Stomach (tissue), 9 donors: ENCODE measurements around the gene PANK4. TPM values are rescaled to one million over a fixed set of nuclear protein-coding genes. Genes with fewer than 3 reads are reported as not detected.

ENCODE experiments used
- DNase-seq, 2 donors: peaks; one replicate each; pipeline versions ENCODE4 v3.0.0 to v3.0.0-alpha.2; 2013 to 2019
- H3K27ac ChIP-seq, 5 donors: fragments of 200-600 bp in 4 of 5; sonication (generic) in 4 of 5; one replicate each; pipeline ENCODE4 v1.5.1; 2013 to 2019; ENCODE audit warnings: mild to moderate bottlenecking in 1 of 5, moderate library complexity in 1 of 5
- H3K27me3 ChIP-seq, 3 donors: fragments of 200-600 bp; sonication (generic); one replicate each; pipeline ENCODE4 v1.5.1; 2017 to 2019; ENCODE audit warnings: mixed run types in 1 of 3
- H3K36me3 ChIP-seq, 4 donors: fragments of 200-600 bp; sonication (generic); 1 replicate in 3 of 4; 2 replicates in 1 of 4; pipeline ENCODE4 v1.5.1; 2016 to 2019
- H3K4me1 ChIP-seq, 4 donors: fragments of 200-600 bp; sonication (generic); one replicate each; pipeline ENCODE4 v1.5.1; 2016 to 2019
- H3K4me3 ChIP-seq, 4 donors: fragments of 200-600 bp; sonication (generic) in 3 of 4; one replicate each; pipeline ENCODE4 v1.5.1; 2016 to 2019; ENCODE audit warnings: mild to moderate bottlenecking in 1 of 4
- H3K9me3 ChIP-seq, 4 donors: fragments of 200-600 bp; sonication (generic); one replicate each; pipeline ENCODE4 v1.5.1; 2016 to 2019
- EP300 ChIP-seq: sonication (generic); formaldehyde crosslinking; IDR thresholded peaks from one replicate; pipeline ENCODE4 v1.6.1; 2017; ENCODE audit warnings: antibody characterized with exemption
- POLR2A ChIP-seq, 4 donors: fragments of 450-650 bp; IDR thresholded peaks; one replicate each; pipeline ENCODE4 v1.6.1; 2016; ENCODE audit warnings: antibody characterized with exemption in 4 of 4, control low read depth in 2 of 4, mild to moderate bottlenecking in 1 of 4, moderate library complexity in 1 of 4
- POLR2AphosphoS5 ChIP-seq, 3 donors: sonication (generic); formaldehyde crosslinking; IDR thresholded peaks; one replicate each; pipeline ENCODE4 v1.6.1; 2016; ENCODE audit warnings: antibody characterized with exemption in 3 of 3
- WGBS, 5 donors: extraction: QIAGEN DNeasy Blood & Tissue Kit in 3 of 5; methylation state at CpG; one replicate each; pipeline versions ENCODE4 v1.1.5 to v1.1.7; 2013 to 2018; 5-methylcytosine and 5-hydroxymethylcytosine counted together
- intact Hi-C: fragments of 100-400 bp; cut with DNase I; formaldehyde crosslinking; loops from one replicate; pipeline ENCODE4 v1.15.1; 2023; ENCODE audit warnings: low total_unique reads
- polyA plus RNA-seq, 3 donors: library from polyadenylated mRNA; stranded (reverse); fragments of 200-250 nt; gene quantifications; one replicate each; pipeline ENCODE4 v1.2.3, GENCODE V29; 2013
- total RNA-seq, 5 donors: library from RNA; depleted of rRNA; stranded (reverse); fragments of >200 nt; gene quantifications; one replicate each; pipeline versions ENCODE4 v1.1.0 to v1.2.3, GENCODE V29; 2014 to 2016
- TF ChIP-seq, protein P1 (sequence below), 7 experiments: fragments of 450-650 bp in 4 of 7; fragments of 200-600 bp in 3 of 7; sonication (generic) in 3 of 7; IDR thresholded peaks; one replicate each; pipeline ENCODE4 v1.5.1; 2016 to 2019; ENCODE audit warnings: antibody characterized with exemption in 7 of 7, control low read depth in 2 of 7, mild to moderate bottlenecking in 1 of 7
- donor health status: healthy with polysubstance abuse.
- donor health status: Bipolar disorder and iron deficiency.
- donor health status: healthy.

Gene PANK4
- total and polyA plus RNA-seq, 8 donors = 6.4 to 86.0 (median 19.5) TPM

DNA sequence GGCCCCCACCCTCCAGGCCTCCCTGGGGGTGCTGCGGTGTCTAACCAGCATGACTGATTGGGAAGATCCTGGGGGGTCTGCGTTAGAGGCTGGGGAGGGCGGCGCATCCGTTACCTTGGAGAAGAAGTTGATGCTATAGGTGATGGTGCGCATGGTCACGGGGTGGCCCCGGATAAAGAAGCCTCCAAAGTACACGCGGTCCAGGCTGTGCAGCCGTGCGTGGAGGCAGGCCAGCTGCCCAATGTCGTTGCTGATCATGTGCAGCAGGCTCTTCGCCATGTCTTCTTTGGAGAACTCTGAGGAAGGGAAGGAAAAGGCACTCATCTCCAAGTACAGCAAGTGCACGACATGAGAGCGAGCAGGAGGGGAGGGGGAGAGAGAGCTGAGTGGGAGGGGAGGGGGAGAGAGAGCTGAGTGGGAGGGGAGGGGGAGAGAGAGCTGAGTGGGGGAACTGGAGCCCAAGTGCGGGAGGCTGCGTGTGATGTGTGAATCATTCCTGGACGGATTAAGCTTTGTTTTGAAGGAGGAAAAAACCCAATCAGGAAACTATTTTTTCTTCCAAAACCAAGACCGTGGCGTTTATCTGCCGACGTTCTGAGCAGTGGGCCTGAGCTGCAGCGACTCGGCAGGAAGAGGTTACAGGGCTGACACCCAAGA, 7.2 kb downstream of the PANK4 start:
- WGBS, 5 donors = 88 to 93% (median 91%) methylated on average over 25 of the region's 25 CpGs

DNA sequence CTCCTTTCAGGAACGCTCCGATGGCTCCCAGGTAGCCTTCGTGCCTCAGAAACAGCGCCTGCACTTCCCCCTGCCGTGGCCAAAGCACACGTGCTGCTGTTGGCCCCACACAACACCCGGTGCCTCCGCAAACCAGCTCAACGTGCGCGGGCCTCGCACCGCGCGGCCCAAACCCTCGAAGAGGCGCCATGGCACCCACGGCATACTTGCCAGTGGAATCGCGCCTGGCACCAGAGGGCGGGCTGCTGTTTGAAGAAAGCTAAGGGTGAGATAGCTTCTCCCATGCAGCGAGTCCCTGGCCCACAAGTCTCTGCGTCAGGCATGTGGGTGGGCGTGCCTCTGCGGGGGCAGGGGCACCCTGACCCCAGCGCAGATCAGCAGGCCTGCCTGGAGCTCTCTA, 7.9 kb downstream of the PANK4 start:
- H3K27me3 ChIP-seq = no peaks in the 10 kb centered on the region
- H3K27ac ChIP-seq = no peak overlapping the region
- H3K4me1 ChIP-seq = peaks cover 1 to 14% (median 7%) of the 10 kb centered on the region in 4 donors
- intact Hi-C loops = no loop called here
- no peak overlapping the region for H3K4me3 ChIP-seq
- TF ChIP-seq, protein P1, sequence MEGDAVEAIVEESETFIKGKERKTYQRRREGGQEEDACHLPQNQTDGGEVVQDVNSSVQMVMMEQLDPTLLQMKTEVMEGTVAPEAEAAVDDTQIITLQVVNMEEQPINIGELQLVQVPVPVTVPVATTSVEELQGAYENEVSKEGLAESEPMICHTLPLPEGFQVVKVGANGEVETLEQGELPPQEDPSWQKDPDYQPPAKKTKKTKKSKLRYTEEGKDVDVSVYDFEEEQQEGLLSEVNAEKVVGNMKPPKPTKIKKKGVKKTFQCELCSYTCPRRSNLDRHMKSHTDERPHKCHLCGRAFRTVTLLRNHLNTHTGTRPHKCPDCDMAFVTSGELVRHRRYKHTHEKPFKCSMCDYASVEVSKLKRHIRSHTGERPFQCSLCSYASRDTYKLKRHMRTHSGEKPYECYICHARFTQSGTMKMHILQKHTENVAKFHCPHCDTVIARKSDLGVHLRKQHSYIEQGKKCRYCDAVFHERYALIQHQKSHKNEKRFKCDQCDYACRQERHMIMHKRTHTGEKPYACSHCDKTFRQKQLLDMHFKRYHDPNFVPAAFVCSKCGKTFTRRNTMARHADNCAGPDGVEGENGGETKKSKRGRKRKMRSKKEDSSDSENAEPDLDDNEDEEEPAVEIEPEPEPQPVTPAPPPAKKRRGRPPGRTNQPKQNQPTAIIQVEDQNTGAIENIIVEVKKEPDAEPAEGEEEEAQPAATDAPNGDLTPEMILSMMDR (IDR thresholded peaks at IDR 0.05) = no peak
- TF ChIP-seq EP300 = no peak
- no peak for TF ChIP-seq POLR2A (IDR thresholded peaks at IDR 0.05)
- 94 to 96% (median 95%) methylated on average over 18 to 26 of the region's 26 CpGs for WGBS, 5 donors
- no peak for DNase-seq
- H3K36me3 ChIP-seq = peaks cover 77 to 88% (median 85%) of the 10 kb centered on the region in 4 donors
- no peaks in the 10 kb centered on the region for H3K9me3 ChIP-seq

More for the DNA sequence above, 7.2 kb downstream of the PANK4 start:
- intact Hi-C loops = no loop called here
- H3K4me3 ChIP-seq = no peak overlapping the region
- H3K27ac ChIP-seq = no peak overlapping the region
- TF ChIP-seq POLR2AphosphoS5 (IDR thresholded peaks at IDR 0.05) (no peak), POLR2A (IDR thresholded peaks at IDR 0.05) (no peak), EP300 (no peak)
- TF ChIP-seq, protein P1 (IDR thresholded peaks at IDR 0.05) = no peak
- no peaks in the 10 kb centered on the region for H3K27me3 ChIP-seq
- H3K9me3 ChIP-seq = no peaks in the 10 kb centered on the region
- H3K36me3 ChIP-seq = peaks cover 70 to 82% (median 79%) of the 10 kb centered on the region in 4 donors
- no peak for DNase-seq
- peaks cover 8 to 20% (median 13%) of the 10 kb centered on the region in 4 donors for H3K4me1 ChIP-seq

DNA sequence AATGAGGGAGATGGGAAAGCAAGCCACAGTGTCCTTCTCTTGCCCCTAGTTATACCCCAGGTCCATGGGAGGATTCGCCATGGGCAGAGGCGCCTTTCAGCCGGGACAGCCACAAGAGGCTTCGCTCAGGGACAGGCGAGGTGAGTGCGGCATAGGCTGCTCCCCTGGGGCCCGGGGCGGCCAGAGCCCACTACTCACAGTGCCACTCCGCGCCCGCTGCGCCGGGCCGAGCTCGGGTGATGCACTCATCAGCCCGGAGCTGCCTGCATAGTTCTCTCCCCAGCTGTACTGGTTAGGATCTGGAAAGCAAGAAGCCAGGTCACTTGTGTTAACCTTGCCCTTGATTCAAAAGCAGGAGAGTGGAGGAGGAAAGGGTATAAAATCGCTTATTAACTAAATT, 8.4 kb downstream of the PANK4 start:
- H3K9me3 ChIP-seq = no peaks in the 10 kb centered on the region
- H3K4me3 ChIP-seq = no peak overlapping the region
- peaks cover 82 to 94% (median 91%) of the 10 kb centered on the region in 4 donors for H3K36me3 ChIP-seq
- DNase-seq = no peak
- WGBS, 5 donors = 94 to 98% (median 96%) methylated on average over 5 to 17 of the region's 17 CpGs
- no peak for TF ChIP-seq POLR2A (IDR thresholded peaks at IDR 0.05)
- TF ChIP-seq, protein P1 (IDR thresholded peaks at IDR 0.05) = no peak
- TF ChIP-seq EP300 = no peak
- no peak for TF ChIP-seq POLR2AphosphoS5 (IDR thresholded peaks at IDR 0.05)
- intact Hi-C loops = no loop called here
- no peaks in the 10 kb centered on the region for H3K27me3 ChIP-seq
- H3K27ac ChIP-seq = no peak overlapping the region
- peaks cover 0 to 8% (median 1%) of the 10 kb centered on the region in 4 donors for H3K4me1 ChIP-seq

DNA sequence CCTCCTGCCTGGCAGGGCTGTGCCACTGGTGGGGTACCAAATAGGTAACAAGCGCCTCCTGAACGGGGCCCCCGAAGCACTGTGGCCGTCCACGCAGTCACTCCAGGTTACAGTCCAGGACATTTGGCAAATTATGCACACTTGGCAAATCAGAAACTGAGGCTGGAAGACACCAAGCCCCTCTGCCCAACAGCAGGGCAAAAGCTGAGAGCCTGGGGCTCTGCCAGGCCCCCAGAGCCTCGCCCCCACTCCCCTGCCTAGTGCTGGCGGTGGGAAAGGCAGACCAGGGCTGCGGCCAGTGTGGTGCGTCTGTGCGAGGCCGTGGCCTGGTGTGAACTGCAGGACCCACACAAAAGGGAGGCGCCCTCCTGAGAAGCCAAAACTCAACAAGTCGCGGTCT, 9.4 kb downstream of the PANK4 start:
- intact Hi-C loops = no loop called here
- Histone ChIP-seq H3K4me3 (no peak overlapping the region), H3K9me3 (no peaks in the 10 kb centered on the region), H3K27me3 (no peaks in the 10 kb centered on the region), H3K36me3 (peaks cover 92 to 100% (median 99%) of the 10 kb centered on the region in 4 donors), H3K27ac (no peak overlapping the region), H3K4me1 (peaks cover 0 to 3% (median 0%) of the 10 kb centered on the region in 4 donors)
- TF ChIP-seq POLR2A (IDR thresholded peaks at IDR 0.05) (no peak), EP300 (no peak), POLR2AphosphoS5 (IDR thresholded peaks at IDR 0.05) (no peak)
- TF ChIP-seq, protein P1 (IDR thresholded peaks at IDR 0.05) = no peak
- 92 to 97% (median 96%) methylated on average over 14 of the region's 14 CpGs for WGBS, 5 donors
- no peak for DNase-seq
